HCT116 (cell line): ENCODE results near the gene TOB2. TPM values are rescaled to one million over a fixed set of nuclear protein-coding genes. Genes with fewer than 3 reads are reported as not detected.

Experiments
- ATAC-seq: fragments of 200-7000 bp; cut with Tn5 transposase; 2 replicates; pipeline ENCODE4 v1.9.1; 2020; ENCODE audit warnings: mild to moderate bottlenecking, moderate library complexity
- BruUV-seq: library from RNA; stranded (reverse); fragments of 400-500 nt; replicated peaks from 2 replicates; lab custom pipeline; 2021; lab: Mats Ljungman, UMichigan
- CTCF ChIA-PET: fragments of 300-600 bp; sonication (Branson Sonifier 250); formaldehyde crosslinking; loops from one replicate; lab custom pipeline; 2021; ENCODE audit warnings: antibody characterized with exemption; lab: Charles Lee
- POLR2A ChIA-PET: fragments of 300-600, 350-600 bp; sonication (Branson Sonifier 250); formaldehyde crosslinking; loops from one replicate; lab custom pipeline; 2021; ENCODE audit warnings: antibody characterized with exemption; lab: Charles Lee
- RAD21 ChIA-PET, 2 experiments: fragments of 300-600 bp; sonication (Branson Sonifier 250); formaldehyde crosslinking; loops; one replicate each; lab custom pipeline; 2023; ENCODE audit warnings: low total read pairs in 2 of 2; ENCODE audit not compliant: uncharacterized antibody in 2 of 2, unreplicated experiment in 2 of 2, low non-redundant PET in 1 of 2; lab: Charles Lee
- DNase-seq: peaks from one replicate; pipeline ENCODE4 v3.0.0-alpha.2; 2010; ENCODE audit warnings: low read depth, low spot score
- H2AFZ ChIP-seq: fragments of 200-600 bp; shearing (Covaris generic), sonication (generic); 2 replicates; pipeline ENCODE4 v1.6.1; 2017; ENCODE audit warnings: low read depth, mixed run types, mixed read lengths, antibody characterized with exemption, low read length; ENCODE audit not compliant: poor library complexity, severe bottlenecking
- H3K27ac ChIP-seq: 2 replicates; pipeline ENCODE4 v1.5.1; 2012; ENCODE audit warnings: low read depth, low read length
- H3K27me3 ChIP-seq: fragments of 200-600 bp; sonication (generic); 2 replicates; pipeline ENCODE4 v1.6.1; 2016; ENCODE audit warnings: mixed run types, low read length, mixed read lengths; ENCODE audit not compliant: insufficient read depth
- H3K36me3 ChIP-seq, 2 experiments: fragments of 200-500 bp in 1 of 2; fragments of 200-600 bp in 1 of 2; sonication (Bioruptor generic) in 1 of 2; sonication (generic) in 1 of 2; 2 replicates each; pipeline versions ENCODE4 v1.5.1 to v1.6.1; 2014 to 2016; ENCODE audit warnings: low read length in 2 of 2, inconsistent platforms in 1 of 2, mixed read lengths in 1 of 2, mixed run types in 1 of 2; ENCODE audit not compliant: insufficient read depth in 2 of 2, control insufficient read depth in 1 of 2
- H3K4me1 ChIP-seq, 2 experiments: fragments of 200-600 bp in 1 of 2; sonication (generic) in 1 of 2; 2 replicates each; pipeline versions ENCODE4 v1.5.1 to v1.6.1; 2012 to 2017; ENCODE audit warnings: low read length in 2 of 2, inconsistent platforms in 1 of 2, mild to moderate bottlenecking in 1 of 2, mixed read lengths in 1 of 2, mixed run types in 1 of 2, moderate library complexity in 1 of 2; ENCODE audit not compliant: insufficient read depth in 2 of 2, control insufficient read depth in 1 of 2
- H3K4me2 ChIP-seq: fragments of 200-600 bp; sonication (generic); 2 replicates; pipeline ENCODE4 v1.6.1; 2017; ENCODE audit warnings: mixed run types, low read length, mixed read lengths
- H3K4me3 ChIP-seq, 2 experiments: fragments of 200-600 bp in 1 of 2; sonication (generic) in 1 of 2; replicated peaks in 1 of 2; 2 replicates each; pipeline ENCODE4 v1.5.1; 2011 to 2016; ENCODE audit warnings: low read length in 2 of 2, control low read depth in 1 of 2, low read depth in 1 of 2, mild to moderate bottlenecking in 1 of 2, mixed read lengths in 1 of 2, mixed run types in 1 of 2
- H3K79me2 ChIP-seq: fragments of 200-600 bp; sonication (generic); 2 replicates; pipeline ENCODE4 v1.6.1; 2017; ENCODE audit warnings: mild to moderate bottlenecking, mixed run types, low read length, moderate library complexity, mixed read lengths; ENCODE audit not compliant: insufficient read depth
- H3K9ac ChIP-seq: fragments of 200-600 bp; sonication (generic); 2 replicates; pipeline ENCODE4 v1.6.1; 2016; ENCODE audit warnings: low read length, mixed read lengths
- H3K9me2 ChIP-seq: fragments of 200-600 bp; sonication (generic), shearing (Covaris generic); 2 replicates; pipeline ENCODE4 v1.6.1; 2017; ENCODE audit warnings: mixed run types, mild to moderate bottlenecking, moderate library complexity; ENCODE audit not compliant: insufficient read depth
- H3K9me3 ChIP-seq, 2 experiments: fragments of 200-500 bp in 1 of 2; fragments of 200-600 bp in 1 of 2; sonication (Bioruptor generic) in 1 of 2; sonication (generic) in 1 of 2; 2 replicates each; pipeline ENCODE4 v1.6.1; 2014 to 2017; ENCODE audit warnings: low read length in 2 of 2, mixed read lengths in 2 of 2, inconsistent platforms in 1 of 2, low read depth in 1 of 2, mild to moderate bottlenecking in 1 of 2, mixed run types in 1 of 2, moderate library complexity in 1 of 2; ENCODE audit not compliant: control insufficient read depth in 1 of 2, insufficient read depth in 1 of 2
- H4K20me1 ChIP-seq: fragments of 200-600 bp; sonication (generic), shearing (Covaris generic); 2 replicates; pipeline ENCODE4 v1.6.1; 2017; ENCODE audit warnings: mixed run types, mild to moderate bottlenecking, moderate library complexity; ENCODE audit not compliant: insufficient read depth
- CBX3 ChIP-seq: IDR thresholded peaks from 2 replicates; pipeline ENCODE4 v1.6.1; 2012; ENCODE audit warnings: low read depth
- CEBPB ChIP-seq: IDR thresholded peaks from 2 replicates; pipeline ENCODE4 v1.6.1; 2012; ENCODE audit warnings: low read depth
- EGR1 ChIP-seq: IDR thresholded peaks from 2 replicates; pipeline ENCODE4 v1.6.1; 2012; ENCODE audit warnings: low read depth
- ELF1 ChIP-seq: IDR thresholded peaks from 2 replicates; pipeline ENCODE4 v1.6.1; 2012; ENCODE audit warnings: low read depth, borderline replicate concordance
- EZH2 ChIP-seq: fragments of 200-600 bp; sonication (generic); IDR thresholded peaks from 2 replicates; pipeline ENCODE4 v1.6.1; 2017; ENCODE audit warnings: antibody characterized with exemption, mixed run types
- EZH2phosphoT487 ChIP-seq: fragments of 200-600 bp; IDR thresholded peaks from 2 replicates; pipeline ENCODE4 v1.6.1; 2018; ENCODE audit warnings: antibody characterized with exemption, borderline replicate concordance
- FOSL1 ChIP-seq: IDR thresholded peaks from 2 replicates; pipeline ENCODE4 v1.6.1; 2012; ENCODE audit warnings: low read depth
- JUND ChIP-seq: IDR thresholded peaks from 2 replicates; pipeline ENCODE4 v1.6.1; 2012
- MAX ChIP-seq: IDR thresholded peaks from 2 replicates; pipeline ENCODE4 v1.6.1; 2012
- POLR2A ChIP-seq: IDR thresholded peaks from 2 replicates; pipeline ENCODE4 v1.7.0; 2011; ENCODE audit warnings: borderline replicate concordance; ENCODE audit not compliant: insufficient read depth, insufficient read length; ENCODE audit errors: extremely low read depth
- POLR2AphosphoS5 ChIP-seq: IDR thresholded peaks from 2 replicates; pipeline ENCODE4 v1.6.1; 2011; ENCODE audit warnings: mild to moderate bottlenecking, low read depth, low read length, moderate library complexity
- SIN3A ChIP-seq: IDR thresholded peaks from 2 replicates; pipeline ENCODE4 v1.6.1; 2012; ENCODE audit warnings: low read depth
- SRF ChIP-seq: IDR thresholded peaks from 2 replicates; pipeline ENCODE4 v1.6.1; 2012; ENCODE audit warnings: low read depth
- YY1 ChIP-seq: IDR thresholded peaks from 2 replicates; pipeline ENCODE4 v1.6.1; 2011; ENCODE audit warnings: low read length, low read depth, moderate library complexity, mild to moderate bottlenecking; ENCODE audit not compliant: insufficient replicate concordance; ENCODE audit errors: extremely low read depth
- ZFX ChIP-seq: fragments of 450-650 bp; IDR thresholded peaks from 2 replicates; pipeline ENCODE4 v1.6.1; 2017
- ZNF274 ChIP-seq: fragments of 200-500 bp; sonication (Bioruptor generic); IDR thresholded peaks from 2 replicates; pipeline ENCODE4 v1.6.1; 2014; ENCODE audit warnings: mild to moderate bottlenecking, low read depth, low read length, inconsistent platforms
- intact Hi-C: fragments of 100-400 bp; cut with micrococcal nuclease; formaldehyde crosslinking; loops from 2 replicates; pipeline ENCODE4 v1.10.0; 2022
- total RNA-seq: library from RNA; stranded (reverse); gene quantifications from one replicate; pipeline ENCODE4 v1.2.1, GENCODE V29; 2021; ENCODE audit not compliant: unreplicated experiment
- TF ChIP-seq, protein P1 (sequence below), 3 experiments: fragments of 200-600 bp in 1 of 3; sonication (generic) in 1 of 3; IDR thresholded peaks in 2 of 3; conservative IDR thresholded peaks in 1 of 3; 2 replicates each; pipeline ENCODE4 v1.5.1; 2012 to 2017; ENCODE audit warnings: low read depth in 2 of 3, low read length in 2 of 3, antibody characterized with exemption in 1 of 3, borderline replicate concordance in 1 of 3, control low read depth in 1 of 3, mild to moderate bottlenecking in 1 of 3, mixed read lengths in 1 of 3, mixed run types in 1 of 3, moderate library complexity in 1 of 3; ENCODE audit not compliant: insufficient read depth in 1 of 3
- TF ChIP-seq, protein P2 (sequence below): IDR thresholded peaks from 2 replicates; pipeline ENCODE4 v1.6.1; 2012
- TF ChIP-seq, protein P3 (sequence below): IDR thresholded peaks from 2 replicates; pipeline ENCODE4 v1.6.1; 2011; ENCODE audit warnings: mild to moderate bottlenecking, low read length, moderate library complexity; ENCODE audit not compliant: insufficient replicate concordance; ENCODE audit errors: extremely low read depth

Gene TOB2
- total RNA-seq, 1 experiment from 2014 or later = 55.2 TPM

GRCh38 chr22:41459431-41459830 is 12.8 kb upstream of the TOB2 start (continued):
- TF ChIP-seq, protein P1, sequence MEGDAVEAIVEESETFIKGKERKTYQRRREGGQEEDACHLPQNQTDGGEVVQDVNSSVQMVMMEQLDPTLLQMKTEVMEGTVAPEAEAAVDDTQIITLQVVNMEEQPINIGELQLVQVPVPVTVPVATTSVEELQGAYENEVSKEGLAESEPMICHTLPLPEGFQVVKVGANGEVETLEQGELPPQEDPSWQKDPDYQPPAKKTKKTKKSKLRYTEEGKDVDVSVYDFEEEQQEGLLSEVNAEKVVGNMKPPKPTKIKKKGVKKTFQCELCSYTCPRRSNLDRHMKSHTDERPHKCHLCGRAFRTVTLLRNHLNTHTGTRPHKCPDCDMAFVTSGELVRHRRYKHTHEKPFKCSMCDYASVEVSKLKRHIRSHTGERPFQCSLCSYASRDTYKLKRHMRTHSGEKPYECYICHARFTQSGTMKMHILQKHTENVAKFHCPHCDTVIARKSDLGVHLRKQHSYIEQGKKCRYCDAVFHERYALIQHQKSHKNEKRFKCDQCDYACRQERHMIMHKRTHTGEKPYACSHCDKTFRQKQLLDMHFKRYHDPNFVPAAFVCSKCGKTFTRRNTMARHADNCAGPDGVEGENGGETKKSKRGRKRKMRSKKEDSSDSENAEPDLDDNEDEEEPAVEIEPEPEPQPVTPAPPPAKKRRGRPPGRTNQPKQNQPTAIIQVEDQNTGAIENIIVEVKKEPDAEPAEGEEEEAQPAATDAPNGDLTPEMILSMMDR (IDR thresholded peaks at IDR 0.05 in 2 of 3, conservative IDR thresholded peaks at IDR 0.05 in 1 of 3; ENCODE audit: borderline replicate concordance in 1 of 3, insufficient read depth in 1 of 3, low read depth in 2 of 3, low read length in 2 of 3) = no peak
- TF ChIP-seq EZH2 = no peak
- TF ChIP-seq, protein P2, sequence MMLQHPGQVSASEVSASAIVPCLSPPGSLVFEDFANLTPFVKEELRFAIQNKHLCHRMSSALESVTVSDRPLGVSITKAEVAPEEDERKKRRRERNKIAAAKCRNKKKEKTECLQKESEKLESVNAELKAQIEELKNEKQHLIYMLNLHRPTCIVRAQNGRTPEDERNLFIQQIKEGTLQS = no peak
- no peak for TF ChIP-seq EGR1
- TF ChIP-seq ZNF274 = no peak

GRCh38 chr22:41458161-41458728 is 11.6 kb upstream of the TOB2 start:
- no peak overlapping the region for H2AFZ ChIP-seq
- H3K36me3 ChIP-seq = peaks cover 22 to 28% of the 10 kb centered on the region in 2 experiments; a peak in 3 of 4 replicates
- H3K27ac ChIP-seq = no peak overlapping the region
- DNase-seq (no peak), ATAC-seq (no peak)
- 0 out of 2 replicates have a peak, but pooled peaks cover 15% of the 10 kb centered on the region for H3K79me2 ChIP-seq
- H3K4me2 ChIP-seq = no peak overlapping the region
- no peaks in the 10 kb centered on the region for H3K27me3 ChIP-seq
- no peaks in the 10 kb centered on the region for H3K4me1 ChIP-seq
- BruUV-seq = no TSS peak
- no peak overlapping the region for H3K4me3 ChIP-seq
- no peaks in the 10 kb centered on the region for H4K20me1 ChIP-seq
- RAD21 ChIA-PET = no interaction called here
- H3K9me3 ChIP-seq = no peaks in the 10 kb centered on the region
- intact Hi-C loops = no loop called here
- no peaks in the 10 kb centered on the region for H3K9me2 ChIP-seq
- CTCF ChIA-PET = no interaction called here
- POLR2A ChIA-PET = interaction anchor here (1.4 to 2.1 kb wide), 3 partner anchors 10 to 12 kb away, joined by 3 to 8 read pairs (median 6); partner anchors contain the start of genes ACO2, PHF5A and TOB2
- H3K9ac ChIP-seq = no peak overlapping the region
- TF ChIP-seq, protein P3, sequence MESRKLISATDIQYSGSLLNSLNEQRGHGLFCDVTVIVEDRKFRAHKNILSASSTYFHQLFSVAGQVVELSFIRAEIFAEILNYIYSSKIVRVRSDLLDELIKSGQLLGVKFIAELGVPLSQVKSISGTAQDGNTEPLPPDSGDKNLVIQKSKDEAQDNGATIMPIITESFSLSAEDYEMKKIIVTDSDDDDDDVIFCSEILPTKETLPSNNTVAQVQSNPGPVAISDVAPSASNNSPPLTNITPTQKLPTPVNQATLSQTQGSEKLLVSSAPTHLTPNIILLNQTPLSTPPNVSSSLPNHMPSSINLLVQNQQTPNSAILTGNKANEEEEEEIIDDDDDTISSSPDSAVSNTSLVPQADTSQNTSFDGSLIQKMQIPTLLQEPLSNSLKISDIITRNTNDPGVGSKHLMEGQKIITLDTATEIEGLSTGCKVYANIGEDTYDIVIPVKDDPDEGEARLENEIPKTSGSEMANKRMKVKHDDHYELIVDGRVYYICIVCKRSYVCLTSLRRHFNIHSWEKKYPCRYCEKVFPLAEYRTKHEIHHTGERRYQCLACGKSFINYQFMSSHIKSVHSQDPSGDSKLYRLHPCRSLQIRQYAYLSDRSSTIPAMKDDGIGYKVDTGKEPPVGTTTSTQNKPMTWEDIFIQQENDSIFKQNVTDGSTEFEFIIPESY = no peak
- TF ChIP-seq ZNF274 = no peak
- TF ChIP-seq ELF1 = no peak
- TF ChIP-seq POLR2A = no peak
- no peak for TF ChIP-seq FOSL1
- TF ChIP-seq YY1 = no peak
- TF ChIP-seq POLR2AphosphoS5 = no peak
- TF ChIP-seq JUND = no peak
- TF ChIP-seq SRF = no peak
- no peak for TF ChIP-seq MAX
- TF ChIP-seq, protein P1 (IDR thresholded peaks at IDR 0.05 in 2 of 3, conservative IDR thresholded peaks at IDR 0.05 in 1 of 3; ENCODE audit: borderline replicate concordance in 1 of 3, insufficient read depth in 1 of 3, low read depth in 2 of 3, low read length in 2 of 3) = no peak
- no peak for TF ChIP-seq ZFX
- no peak for TF ChIP-seq CBX3
- TF ChIP-seq CEBPB = no peak
- TF ChIP-seq EZH2phosphoT487 = no peak
- no peak for TF ChIP-seq SIN3A
- no peak for TF ChIP-seq EGR1
